HG03565 (cell line): Measurements from ENCODE around the gene THOC2.
"Not testable (repeated sequence)": the region's sequence is repeated elsewhere in the genome, so short reads cannot be mapped to it uniquely, and the experiment has no call there.

ENCODE experiments used
- ATAC-seq: cut with Tn5 transposase; IDR thresholded peaks from one replicate; pipeline ENCODE4 v1.9.1; 2021; ENCODE audit warnings: mild to moderate bottlenecking, moderate library complexity; ENCODE audit not compliant: unreplicated experiment

THOC2 gene

DNA sequence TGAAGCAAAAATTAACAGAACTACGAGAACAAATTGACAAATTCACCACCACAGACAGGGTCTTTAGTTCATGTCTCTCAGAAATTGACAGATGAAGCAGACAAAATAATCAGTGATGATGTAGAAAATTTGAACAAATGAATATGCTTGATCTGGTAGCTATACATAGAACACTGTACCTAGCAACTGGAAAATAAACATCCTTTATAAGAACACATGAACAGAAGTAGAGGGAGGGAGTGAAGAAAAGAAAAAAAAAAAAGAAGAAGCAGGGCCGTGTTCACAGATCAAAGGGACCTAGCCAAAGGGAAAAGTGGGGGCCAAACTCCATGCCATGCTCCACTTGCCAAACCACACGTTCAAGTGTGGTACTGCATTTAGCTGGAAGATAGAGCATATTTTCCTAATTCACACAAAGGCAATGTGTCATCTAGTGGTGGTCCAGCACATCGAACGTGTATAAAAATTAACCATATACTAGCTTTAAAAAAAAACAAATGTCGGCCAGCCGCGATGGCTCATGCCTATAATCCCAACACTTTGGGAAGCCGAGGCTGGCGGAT lies 5.6 kb upstream of the THOC2 start:
- no peak for ATAC-seq

DNA sequence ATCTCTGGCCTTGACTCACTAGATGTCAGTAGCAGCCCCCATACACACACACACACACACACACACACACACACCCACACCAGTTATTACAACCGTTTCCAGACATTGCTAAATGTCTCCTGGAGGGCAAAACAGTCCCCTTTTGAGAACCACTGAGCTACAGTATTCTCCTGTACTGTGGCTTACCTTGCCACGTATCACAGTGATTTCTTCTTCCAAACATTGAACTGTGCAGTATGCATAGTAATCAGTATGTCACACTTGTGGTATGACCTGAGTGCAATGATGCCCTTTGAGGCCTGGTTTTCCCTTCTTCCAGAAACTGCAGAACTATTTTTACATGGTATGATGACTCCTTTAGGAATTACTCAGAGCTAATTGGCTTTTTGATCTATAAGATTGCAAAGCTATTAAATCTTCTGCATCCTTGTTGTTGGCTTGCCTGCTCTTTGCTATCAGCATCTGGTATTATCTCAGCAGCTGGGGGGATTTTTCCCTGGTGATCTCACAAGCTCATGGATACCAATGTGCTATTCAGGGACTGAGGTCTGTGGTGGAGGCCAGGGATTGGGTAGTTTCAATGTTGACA lies 3.6 kb upstream of the THOC2 start:
- ATAC-seq, result no peak

DNA sequence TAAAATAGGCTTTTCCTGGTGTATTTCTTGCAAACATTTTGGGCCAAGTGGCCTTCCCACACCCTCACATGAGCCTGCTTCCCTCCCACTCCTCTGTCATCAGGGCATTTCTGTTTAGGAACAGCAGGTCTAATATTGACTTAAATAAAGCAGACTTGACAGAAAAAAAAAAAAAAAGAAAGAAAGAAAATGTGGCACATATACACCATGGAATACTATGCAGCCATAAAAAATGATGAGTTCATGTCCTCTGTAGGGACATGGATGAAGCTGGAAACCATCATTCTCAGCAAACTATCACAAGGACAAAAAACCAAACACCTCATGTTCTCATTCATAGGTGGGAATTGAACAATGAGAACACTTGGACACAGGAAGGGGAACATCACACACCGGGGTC lies 2.3 kb upstream of the THOC2 start:
- ATAC-seq, result not testable (repeated sequence)

DNA sequence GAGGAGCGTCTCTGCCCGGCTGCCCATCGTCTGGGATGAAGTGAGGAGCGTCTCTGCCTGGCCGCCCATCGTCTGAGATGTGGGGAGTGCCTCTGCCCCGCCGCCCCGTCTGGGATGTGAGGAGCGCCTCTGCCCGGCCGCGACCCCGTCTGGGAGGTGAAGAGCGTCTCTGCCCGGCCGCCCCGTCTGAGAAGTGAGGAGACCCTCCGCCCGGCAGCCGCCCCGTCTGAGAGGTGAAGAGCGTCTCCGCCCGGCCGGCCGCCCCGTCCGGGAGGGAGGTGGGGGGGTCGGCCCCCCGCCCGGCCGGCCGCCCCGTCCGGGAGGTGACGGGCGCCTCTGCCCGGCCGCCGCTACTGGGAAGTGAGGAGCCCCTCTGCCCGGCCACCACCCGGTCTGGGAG lies 1.2 kb upstream of the THOC2 start:
- not testable (repeated sequence) for ATAC-seq

DNA sequence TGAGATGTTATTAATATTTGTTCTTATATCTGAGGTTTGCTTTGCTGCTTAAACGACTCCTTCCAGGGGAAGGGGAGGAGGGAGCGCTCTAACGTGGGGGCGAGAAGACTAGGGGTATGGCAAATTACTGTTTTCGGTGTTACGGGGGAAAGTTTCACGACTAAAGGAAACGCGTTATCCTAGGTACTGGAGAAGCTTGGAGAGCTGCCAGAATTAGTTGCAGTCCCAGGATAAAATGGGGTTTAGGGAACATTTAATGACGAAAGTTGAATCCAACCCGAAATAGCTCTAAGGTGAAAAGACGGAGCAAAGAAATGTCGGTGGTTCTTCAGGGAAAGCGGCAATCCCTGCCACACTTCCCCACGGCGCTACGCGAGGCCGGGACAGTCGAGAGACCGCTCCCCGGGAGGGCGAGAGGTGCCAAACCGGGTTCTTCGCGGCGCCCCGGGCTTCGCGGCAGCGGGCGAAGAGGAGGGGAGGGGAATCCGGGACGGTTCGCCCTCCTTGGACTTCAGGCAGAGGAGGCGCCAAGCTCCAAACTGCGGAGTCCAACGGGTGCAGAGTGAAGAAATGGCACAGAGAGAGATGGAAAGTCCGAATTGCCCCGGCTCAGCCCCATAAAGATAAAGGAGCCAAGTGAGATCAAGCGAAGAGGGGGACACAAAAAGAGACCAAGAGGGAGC lies 724 bp downstream of the THOC2 start:
- no peak for ATAC-seq

DNA sequence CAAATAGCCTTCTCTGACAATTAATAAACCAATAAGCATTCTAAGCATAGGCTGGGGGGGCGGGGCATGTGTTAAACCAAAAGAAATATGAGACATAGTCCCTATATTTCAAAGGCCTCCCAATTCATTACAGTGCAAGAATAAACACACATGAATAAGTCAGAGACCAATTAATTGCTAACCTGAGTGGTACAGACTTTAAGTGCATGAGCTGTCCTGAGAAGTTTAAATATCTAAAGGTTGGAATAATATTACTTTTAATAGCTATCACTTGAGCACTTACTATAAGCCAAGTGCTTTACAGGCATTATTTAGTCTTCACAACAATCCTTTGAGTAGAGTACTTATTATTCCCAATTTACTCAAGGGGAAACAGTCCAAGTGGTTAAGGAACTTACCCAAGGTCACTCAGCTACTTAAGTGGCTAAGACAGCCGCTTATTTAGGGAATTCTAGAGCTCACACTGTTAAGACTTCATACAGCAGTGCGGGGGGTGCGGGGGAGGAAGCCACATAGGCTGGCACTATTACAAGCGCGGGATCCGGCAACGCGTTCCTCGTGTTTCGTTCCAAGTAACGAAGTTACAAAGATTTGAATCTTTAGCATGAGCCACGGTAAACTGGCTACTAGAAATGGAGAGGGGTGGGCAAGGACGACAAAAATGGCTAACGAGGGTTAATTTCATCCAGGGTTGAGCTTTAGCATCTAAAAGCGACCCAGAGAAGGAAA lies 1.4 kb downstream of the THOC2 start:
- no peak for ATAC-seq

DNA sequence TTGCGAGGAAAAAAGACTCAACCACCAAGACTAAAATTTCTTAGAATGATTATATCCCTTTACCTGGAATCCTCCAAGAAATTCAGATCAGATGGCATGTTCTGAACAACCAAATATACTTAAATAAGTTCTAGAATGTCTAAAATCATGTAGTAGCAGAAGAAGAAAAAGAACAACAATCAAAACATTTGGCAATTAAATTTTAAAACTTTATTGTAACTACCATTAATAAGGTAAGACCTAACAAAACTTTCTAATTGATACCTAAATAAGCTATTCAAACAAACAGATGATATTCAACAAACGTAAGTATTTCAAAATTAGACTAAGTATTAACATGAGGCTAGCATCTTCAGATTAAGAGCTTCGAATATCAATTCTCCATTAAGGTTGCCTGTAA lies 4.3 kb downstream of the THOC2 start:
- ATAC-seq, result no peak

DNA sequence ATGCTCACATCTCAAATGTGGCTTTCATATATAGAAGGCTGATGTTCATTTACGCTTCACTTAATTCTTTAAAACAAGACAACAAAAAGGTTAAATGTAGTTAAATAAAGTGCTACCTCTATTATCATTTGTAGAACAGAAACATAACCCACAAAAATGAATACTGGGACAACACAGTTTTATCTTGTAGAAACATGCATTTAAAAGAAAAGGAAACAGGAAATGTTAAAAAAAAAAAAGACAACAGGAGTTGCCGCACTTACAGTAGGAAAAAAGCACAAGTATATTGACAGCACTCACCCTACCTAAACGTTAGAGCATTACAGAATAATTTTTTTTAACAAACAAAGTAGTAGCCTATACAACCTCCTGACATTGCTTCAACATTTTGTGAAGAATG lies 4.8 kb downstream of the THOC2 start:
- no peak for ATAC-seq

DNA sequence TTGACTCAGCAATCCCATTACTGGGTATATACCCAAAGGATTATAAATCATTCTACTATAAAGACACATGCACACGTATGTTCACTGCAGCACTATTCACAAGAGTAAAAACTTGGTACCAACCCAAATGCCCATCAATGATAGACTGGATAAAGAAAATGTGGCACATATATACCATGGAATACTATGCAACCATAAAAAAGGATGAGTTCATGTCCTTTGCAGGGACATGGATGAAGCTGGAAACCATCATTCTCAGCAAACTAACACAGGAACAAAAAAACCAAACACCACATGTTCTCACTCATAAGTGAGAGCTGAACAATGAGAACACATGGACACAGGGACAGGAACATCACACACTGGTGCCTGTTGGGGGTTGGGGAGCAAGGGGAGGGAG lies 10.7 kb downstream of the THOC2 start:
- not testable (repeated sequence) for ATAC-seq

DNA sequence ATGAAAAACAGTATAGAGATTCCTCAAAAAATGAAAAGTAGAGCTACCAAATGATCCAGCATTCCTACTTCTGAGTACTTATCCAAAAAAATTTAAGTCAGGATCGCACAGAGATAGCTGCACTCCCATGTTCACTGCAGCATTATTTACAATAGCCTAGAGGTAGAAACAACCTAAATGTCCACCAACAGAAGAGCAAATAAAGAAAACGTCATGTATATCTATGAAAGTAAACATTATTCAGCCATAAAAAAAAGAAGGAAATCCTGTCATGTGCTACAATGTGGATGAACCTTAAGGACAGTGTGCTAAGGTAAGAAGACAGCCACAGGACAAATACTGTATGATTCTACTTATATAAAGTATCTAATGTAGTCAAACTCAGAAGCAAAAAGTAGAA lies 12.4 kb downstream of the THOC2 start:
- no peak for ATAC-seq

DNA sequence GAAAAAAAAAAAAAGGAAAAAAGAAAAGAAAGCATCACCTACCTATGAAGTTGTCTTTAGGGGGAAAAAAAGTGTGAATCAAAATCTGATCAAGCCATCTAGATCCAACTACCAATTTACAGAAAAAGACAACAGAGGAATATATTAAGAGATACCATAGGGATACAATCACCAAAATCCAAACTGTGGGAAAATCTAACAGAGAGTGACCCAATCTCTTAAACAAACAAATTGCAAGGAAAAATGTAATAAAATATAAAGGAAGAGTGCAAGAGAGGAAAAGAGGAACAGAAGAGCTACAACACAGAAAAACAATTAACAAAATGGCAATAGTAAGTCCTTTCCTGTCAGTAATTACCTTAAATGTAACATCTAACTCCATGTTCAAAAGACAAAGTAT lies 19.0 kb downstream of the THOC2 start:
- ATAC-seq, result no peak

DNA sequence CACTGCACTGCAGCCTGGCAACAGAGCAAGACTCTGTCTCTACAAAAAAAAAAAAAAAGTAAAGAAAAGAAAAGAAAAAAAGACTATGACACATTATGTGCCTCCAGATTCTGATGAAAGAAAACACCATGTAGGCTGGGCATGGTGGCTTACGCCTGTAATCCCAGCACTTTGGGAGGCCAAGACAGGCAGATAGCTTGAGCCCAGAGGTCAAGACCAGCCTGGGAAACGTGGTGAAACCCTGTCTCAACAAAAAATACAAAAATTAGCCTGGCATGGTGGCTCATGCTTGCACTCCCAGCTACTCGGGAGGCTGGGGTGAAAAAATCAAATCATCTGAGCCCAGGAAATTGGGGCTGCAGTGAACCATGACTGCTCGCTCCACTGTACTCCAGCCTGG lies 19.4 kb downstream of the THOC2 start:
- ATAC-seq, result no peak

DNA sequence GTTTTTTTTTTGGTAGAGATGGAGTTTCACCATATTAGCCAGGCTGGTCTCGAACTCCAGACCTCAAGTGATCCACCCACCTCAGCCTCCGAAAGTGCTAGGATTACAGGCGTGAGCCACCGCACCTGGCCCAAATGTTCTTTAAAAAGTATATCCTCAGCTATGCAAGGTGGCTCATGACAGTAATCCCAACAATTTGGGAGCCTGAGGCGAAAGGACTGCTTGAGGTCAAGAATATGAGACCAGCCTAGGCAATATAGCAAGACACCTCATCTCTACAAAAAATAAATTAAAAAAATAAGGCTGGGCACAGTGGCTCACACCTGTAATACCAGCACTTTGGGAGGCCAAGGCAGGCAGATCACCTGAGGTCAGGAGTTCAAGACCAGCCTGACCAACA lies 21.7 kb downstream of the THOC2 start:
- ATAC-seq, result not testable (repeated sequence)

DNA sequence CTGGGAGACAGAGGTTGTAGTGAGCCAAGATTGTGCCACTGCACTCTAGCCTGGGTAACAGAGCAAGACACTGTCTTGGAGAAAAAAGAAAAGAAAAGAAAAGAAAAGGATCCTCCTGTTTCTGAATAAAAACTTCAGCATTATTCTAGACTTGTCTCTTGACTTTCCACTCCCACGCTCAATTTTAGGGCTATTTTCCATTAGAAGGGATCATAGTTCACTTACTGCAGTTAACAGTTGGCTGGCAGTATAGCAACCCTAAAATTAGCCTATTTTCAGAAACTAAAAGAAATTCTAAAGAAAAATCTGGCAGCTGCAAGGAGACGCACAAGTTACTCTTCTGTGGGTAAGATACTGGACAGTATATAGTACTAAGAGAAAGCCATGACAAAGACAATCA lies 28.1 kb downstream of the THOC2 start:
- no peak for ATAC-seq

DNA sequence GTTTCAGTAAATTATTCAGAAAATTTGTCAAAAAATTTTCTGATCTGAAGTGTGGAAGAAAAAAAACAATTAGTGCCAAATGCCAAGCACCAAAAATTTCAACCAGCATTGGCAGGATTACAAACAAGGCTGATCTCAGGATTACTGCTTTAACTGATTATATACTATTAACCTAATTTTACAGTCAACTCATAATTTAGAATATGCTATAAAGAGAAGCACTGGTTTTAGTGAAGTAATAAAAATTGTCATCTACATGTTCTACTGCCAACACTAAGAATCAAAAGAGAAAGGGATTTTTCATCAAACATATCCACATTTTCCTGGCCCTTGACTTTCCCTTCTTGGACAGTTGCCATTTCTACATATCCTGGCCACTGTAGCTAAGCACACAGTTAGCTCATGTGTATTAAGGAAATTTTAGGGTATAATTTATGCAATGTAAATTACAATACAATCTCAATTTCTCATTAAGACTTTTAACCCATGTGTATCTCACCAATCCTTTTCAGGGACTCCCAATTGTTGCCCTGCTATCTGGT lies 33.8 kb downstream of the THOC2 start:
- no peak for ATAC-seq

DNA sequence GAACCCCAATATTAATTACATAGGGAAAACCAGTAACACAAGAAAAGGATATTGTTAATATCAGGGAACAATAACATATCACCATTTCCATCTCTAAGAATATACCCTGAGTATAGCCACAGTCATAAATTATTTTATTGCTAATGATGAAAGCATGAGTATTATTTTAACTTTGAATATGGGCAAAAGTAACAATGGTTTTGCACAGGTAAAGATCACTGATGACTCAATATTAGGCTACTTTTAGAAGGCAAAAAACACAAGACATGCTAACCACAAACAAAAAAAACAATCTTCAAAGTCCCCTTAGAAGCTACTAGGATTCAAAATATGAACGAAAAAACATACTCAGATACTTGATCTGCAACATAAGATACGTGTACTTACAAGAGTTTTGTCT lies 36.5 kb downstream of the THOC2 start:
- no peak for ATAC-seq

DNA sequence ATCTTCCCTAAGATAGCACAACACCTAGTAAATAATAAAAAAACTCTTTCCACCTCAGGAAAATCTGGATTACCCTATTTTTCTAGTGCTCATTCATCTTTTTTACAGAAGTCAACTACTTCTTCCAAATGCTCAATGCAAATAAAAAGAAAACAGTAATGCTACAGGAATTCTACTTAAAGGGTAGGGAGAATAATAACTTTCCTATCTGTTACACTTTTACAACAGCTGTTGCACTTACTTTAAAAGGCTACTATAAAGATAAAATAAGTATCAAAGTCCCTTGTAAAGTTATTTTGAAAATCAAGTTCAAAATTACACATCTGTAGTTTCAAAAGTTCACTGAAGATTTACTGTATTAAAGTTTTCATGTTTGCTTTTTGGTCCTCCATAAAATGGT lies 37.6 kb downstream of the THOC2 start:
- no peak for ATAC-seq

DNA sequence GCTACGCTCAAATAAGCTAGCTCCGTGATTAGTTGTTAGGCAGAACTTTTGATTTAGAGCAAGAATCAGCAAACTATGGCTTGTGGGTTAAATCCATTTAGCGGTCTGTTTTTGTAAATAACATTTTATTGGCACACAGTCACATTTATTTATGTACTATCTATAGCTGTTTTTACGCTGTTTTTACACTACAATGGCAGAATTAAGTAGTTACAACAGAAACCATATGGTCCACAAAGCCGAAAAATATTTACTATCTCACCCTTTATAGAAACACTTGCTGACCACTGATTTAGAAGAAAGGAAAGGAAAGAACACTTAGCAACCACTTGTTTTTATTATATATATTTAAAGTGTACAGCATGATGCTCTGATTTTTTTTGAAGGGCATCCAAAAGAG lies 41.1 kb downstream of the THOC2 start:
- ATAC-seq, result no peak

DNA sequence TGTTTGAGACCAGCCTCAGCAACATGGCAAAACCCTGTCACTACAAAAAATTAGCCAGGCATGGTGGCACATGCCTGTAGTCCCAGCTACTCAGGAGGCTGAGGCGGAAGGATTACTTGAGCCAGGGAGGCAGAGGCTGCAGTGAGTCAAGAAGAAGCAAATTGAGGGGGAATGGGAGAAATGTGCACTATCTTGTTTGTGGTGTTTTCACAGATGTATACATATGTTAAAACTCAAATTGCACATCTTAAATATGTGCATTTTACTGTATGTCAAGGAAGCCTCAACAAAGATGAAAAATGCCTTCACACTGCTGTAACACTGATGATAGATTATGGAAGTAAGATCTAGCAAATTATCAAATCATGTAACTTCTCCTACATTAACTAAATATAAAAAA lies 44.3 kb downstream of the THOC2 start:
- ATAC-seq, result no peak

DNA sequence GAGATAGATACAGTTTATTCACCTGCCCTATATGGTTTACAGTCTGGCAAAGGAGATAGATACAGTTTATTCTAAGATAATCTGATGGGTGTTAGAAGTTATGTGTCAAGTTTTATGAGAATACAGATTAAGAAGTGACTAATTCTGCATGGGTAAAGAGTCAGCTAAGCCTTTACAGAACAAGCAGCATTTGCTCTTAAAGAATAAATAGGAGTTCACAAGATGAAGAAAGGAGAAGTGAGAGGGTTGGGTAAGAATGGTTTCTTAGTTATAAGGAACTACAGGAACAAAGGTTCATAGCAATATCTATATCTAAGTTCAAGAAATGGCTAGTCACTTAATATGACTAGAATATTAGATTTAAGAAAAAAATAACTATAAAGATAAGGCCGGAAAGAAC lies 47.6 kb downstream of the THOC2 start:
- no peak for ATAC-seq

DNA sequence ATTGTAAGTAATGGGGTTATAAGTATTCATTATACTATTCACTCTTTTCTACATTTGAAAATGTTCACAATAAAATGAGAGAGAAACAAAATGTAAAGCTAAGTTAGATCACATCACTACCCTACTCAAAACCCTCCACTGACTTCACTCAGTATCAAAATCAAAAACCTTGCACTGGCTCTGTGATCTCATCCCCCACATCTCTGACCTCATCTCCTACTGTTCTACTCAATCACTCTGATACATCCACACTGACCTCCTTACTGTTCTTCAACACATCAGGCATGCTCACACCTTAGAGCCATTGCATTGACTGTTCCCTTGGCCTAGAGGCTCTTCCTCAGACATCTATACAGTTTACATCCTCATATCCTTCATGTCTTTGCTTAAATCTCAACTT lies 50.7 kb downstream of the THOC2 start:
- ATAC-seq, result no peak
